CD4-positive, CD25-positive, alpha-beta regulatory T cell (primary cell): ENCODE data around the gene PMPCA. TPM values are rescaled to one million over a fixed set of nuclear protein-coding genes. Genes with fewer than 3 reads are reported as not detected.

ENCODE experiments used
- ATAC-seq, 2 donors: fragments of 150-1000 bp; cut with Tn5 transposase; one replicate each; pipeline ENCODE4 v1.10.0; 2021; ENCODE audit warnings: low read depth in 2 of 2, moderate number of reproducible peaks in 2 of 2, moderate library complexity in 1 of 2
- DNase-seq, 3 donors: peaks; one replicate each; pipeline versions ENCODE4 v3.0.0 to v3.0.0-alpha.2; 2012 to 2022; ENCODE audit warnings: mixed read lengths in 1 of 3
- H3K27ac ChIP-seq: one replicate; pipeline ENCODE4 v1.7.0; 2013; ENCODE audit warnings: mild to moderate bottlenecking, low read length; ENCODE audit not compliant: insufficient read depth, poor library complexity, severe bottlenecking
- H3K27me3 ChIP-seq: one replicate; pipeline ENCODE4 v1.7.0; 2013; ENCODE audit warnings: low read length; ENCODE audit not compliant: control insufficient read depth, insufficient read depth
- H3K36me3 ChIP-seq: one replicate; pipeline ENCODE4 v1.7.0; 2013; ENCODE audit warnings: mild to moderate bottlenecking, low read length, moderate library complexity; ENCODE audit not compliant: control insufficient read depth, insufficient read depth
- H3K4me1 ChIP-seq: 2 replicates; pipeline ENCODE4 v1.7.0; 2013; ENCODE audit warnings: mild to moderate bottlenecking, low read length; ENCODE audit not compliant: insufficient read depth, control insufficient read depth, poor library complexity, severe bottlenecking
- H3K4me3 ChIP-seq: one replicate; pipeline ENCODE4 v1.7.0; 2013; ENCODE audit warnings: low read depth, mild to moderate bottlenecking, low read length, moderate library complexity
- H3K9me3 ChIP-seq, 2 experiments: 1 replicate in 1 of 2; 2 replicates in 1 of 2; pipeline ENCODE4 v1.7.0; 2013; ENCODE audit warnings: low read length in 2 of 2, mild to moderate bottlenecking in 1 of 2, moderate library complexity in 1 of 2; ENCODE audit not compliant: control insufficient read depth in 2 of 2
- H3K27ac Mint-ChIP-seq, 3 donors: one replicate each; pipeline ENCODE4 v1.8.0; 2020 to 2022; ENCODE audit warnings: mild to moderate bottlenecking in 3 of 3, mixed read lengths in 3 of 3, moderate library complexity in 2 of 3
- H3K27me3 Mint-ChIP-seq: one replicate; pipeline ENCODE4 v1.8.0; 2022; ENCODE audit warnings: mild to moderate bottlenecking, mixed read lengths
- H3K36me3 Mint-ChIP-seq: one replicate; pipeline ENCODE4 v1.8.0; 2020; ENCODE audit warnings: mixed read lengths
- H3K4me1 Mint-ChIP-seq, 4 donors: one replicate each; pipeline ENCODE4 v1.8.0; 2020 to 2022; ENCODE audit warnings: mixed read lengths in 4 of 4, mild to moderate bottlenecking in 1 of 4
- H3K4me3 Mint-ChIP-seq, 4 donors: one replicate each; pipeline ENCODE4 v1.8.0; 2020 to 2022; ENCODE audit warnings: mild to moderate bottlenecking in 4 of 4, mixed read lengths in 4 of 4, moderate library complexity in 3 of 4
- H3K9me3 Mint-ChIP-seq, 7 donors: one replicate each; pipeline ENCODE4 v1.8.0; 2020 to 2022; ENCODE audit warnings: mixed read lengths in 7 of 7, mild to moderate bottlenecking in 3 of 7, moderate library complexity in 2 of 7
- polyA plus RNA-seq, 4 donors: library from polyadenylated mRNA; unstranded; fragments of 300-500 nt; fragmentation: Illumina TruSeq; gene quantifications; one replicate each; pipeline ENCODE4 v1.2.3, GENCODE V29; 2021
- total RNA-seq: library from RNA; stranded (reverse); gene quantifications from one replicate; pipeline ENCODE4 v1.2.3, GENCODE V29; 2022

PMPCA gene
- total and polyA plus RNA-seq, 5 donors from 2014 or later = 36.5 to 86.2 (median 39.2) TPM

GRCh38 chr9:136463578-136463977, 53.1 kb downstream of the PMPCA start:
- H3K36me3 ChIP-seq = peaks cover 97% of the 10 kb centered on the region
- Mint-ChIP-seq H3K36me3 (peaks cover 31% of the 10 kb centered on the region), H3K27ac (no peak overlapping the region), H3K4me1 (peaks cover 0 to 3% (median 0%) of the 10 kb centered on the region in 4 donors), H3K9me3 (no peaks in the 10 kb centered on the region), H3K4me3 (no peak overlapping the region), H3K27me3 (no peaks in the 10 kb centered on the region)
- no peaks in the 10 kb centered on the region for H3K9me3 ChIP-seq
- no peak overlapping the region for H3K27ac ChIP-seq
- no peaks in the 10 kb centered on the region for H3K27me3 ChIP-seq
- no peak for DNase-seq
- ATAC-seq = no peak
- H3K4me3 ChIP-seq = no peak overlapping the region
- H3K4me1 ChIP-seq = no peaks in the 10 kb centered on the region

GRCh38 chr9:136464241-136464640, 53.8 kb downstream of the PMPCA start:
- no peaks in the 10 kb centered on the region for H3K27me3 Mint-ChIP-seq
- no peak overlapping the region for H3K4me3 Mint-ChIP-seq
- no peaks in the 10 kb centered on the region for H3K9me3 ChIP-seq
- H3K27me3 ChIP-seq = no peaks in the 10 kb centered on the region
- no peak overlapping the region for H3K27ac ChIP-seq
- H3K9me3 Mint-ChIP-seq = no peaks in the 10 kb centered on the region
- ATAC-seq = no peak
- DNase-seq = no peak
- H3K4me1 Mint-ChIP-seq = peaks cover 0 to 3% (median 0%) of the 10 kb centered on the region in 4 donors
- no peak overlapping the region for H3K4me3 ChIP-seq
- H3K36me3 ChIP-seq = peaks cover 97% of the 10 kb centered on the region
- peaks cover 24% of the 10 kb centered on the region for H3K36me3 Mint-ChIP-seq
- H3K4me1 ChIP-seq = no peaks in the 10 kb centered on the region
- H3K27ac Mint-ChIP-seq = no peak overlapping the region

- ATAC-seq (no peak), DNase-seq (no peak)
- Mint-ChIP-seq H3K36me3 (peaks cover 20% of the 10 kb centered on the region), H3K9me3 (no peaks in the 10 kb centered on the region), H3K27me3 (no peaks in the 10 kb centered on the region), H3K4me3 (no peak overlapping the region), H3K27ac (no peak overlapping the region), H3K4me1 (peaks cover 0 to 3% (median 0%) of the 10 kb centered on the region in 4 donors)
- H3K27ac ChIP-seq = no peak overlapping the region
- no peak overlapping the region for H3K4me3 ChIP-seq
- no peaks in the 10 kb centered on the region for H3K4me1 ChIP-seq
- H3K9me3 ChIP-seq = no peaks in the 10 kb centered on the region
- peaks cover 99% of the 10 kb centered on the region for H3K36me3 ChIP-seq
- H3K27me3 ChIP-seq = no peaks in the 10 kb centered on the region
Measured at GRCh38 chr9:136465500-136466154, 55.2 kb downstream of the PMPCA start.

- H3K9me3 Mint-ChIP-seq = no peaks in the 10 kb centered on the region
Measured at GRCh38 chr9:136466155-136466541, 55.7 kb downstream of the PMPCA start.

GRCh38 chr9:136467766-136468165, 57.3 kb downstream of the PMPCA start:
- no peak overlapping the region for H3K4me3 ChIP-seq
- Mint-ChIP-seq H3K4me1 (peaks cover 0 to 2% (median 0%) of the 10 kb centered on the region in 4 donors), H3K4me3 (no peak overlapping the region), H3K27me3 (no peaks in the 10 kb centered on the region), H3K9me3 (no peaks in the 10 kb centered on the region), H3K36me3 (peaks cover 21% of the 10 kb centered on the region), H3K27ac (no peak overlapping the region)
- no peak overlapping the region for H3K27ac ChIP-seq
- H3K9me3 ChIP-seq = no peaks in the 10 kb centered on the region
- H3K27me3 ChIP-seq = no peaks in the 10 kb centered on the region
- no peaks in the 10 kb centered on the region for H3K4me1 ChIP-seq
- no peak for ATAC-seq
- DNase-seq = no peak
- peaks cover 98% of the 10 kb centered on the region for H3K36me3 ChIP-seq

More at GRCh38 chr9:136466155-136466541, 55.7 kb downstream of the PMPCA start:
- DNase-seq = no peak
- Histone ChIP-seq H3K9me3 (no peaks in the 10 kb centered on the region), H3K4me1 (no peaks in the 10 kb centered on the region), H3K36me3 (peaks cover 99% of the 10 kb centered on the region), H3K27ac (no peak overlapping the region), H3K4me3 (no peak overlapping the region), H3K27me3 (no peaks in the 10 kb centered on the region)
- no peak for ATAC-seq
- Mint-ChIP-seq H3K36me3 (peaks cover 22% of the 10 kb centered on the region), H3K27ac (no peak overlapping the region), H3K4me1 (peaks cover 0 to 3% (median 0%) of the 10 kb centered on the region in 4 donors), H3K4me3 (no peak overlapping the region), H3K27me3 (no peaks in the 10 kb centered on the region)

- no peaks in the 10 kb centered on the region for H3K27me3 ChIP-seq
- H3K4me3 ChIP-seq = no peak overlapping the region
- no peaks in the 10 kb centered on the region for H3K9me3 ChIP-seq
- H3K4me1 ChIP-seq = no peaks in the 10 kb centered on the region
- no peak for ATAC-seq
- Mint-ChIP-seq H3K4me3 (no peak overlapping the region), H3K9me3 (no peaks in the 10 kb centered on the region), H3K4me1 (peaks cover 0 to 2% (median 0%) of the 10 kb centered on the region in 4 donors), H3K27me3 (no peaks in the 10 kb centered on the region), H3K36me3 (peaks cover 19% of the 10 kb centered on the region), H3K27ac (peak overlapping the region in 1 of 3 donors; percentile 48)
- no peak for DNase-seq
- H3K27ac ChIP-seq = no peak overlapping the region
- peaks cover 97% of the 10 kb centered on the region for H3K36me3 ChIP-seq
Measured at GRCh38 chr9:136470356-136470755, 59.9 kb downstream of the PMPCA start.

- Mint-ChIP-seq H3K27me3 (no peaks in the 10 kb centered on the region), H3K27ac (no peak overlapping the region), H3K4me1 (peaks cover 0 to 2% (median 0%) of the 10 kb centered on the region in 4 donors), H3K9me3 (no peaks in the 10 kb centered on the region), H3K36me3 (peaks cover 18% of the 10 kb centered on the region), H3K4me3 (no peak overlapping the region)
- H3K4me1 ChIP-seq = no peaks in the 10 kb centered on the region
- no peaks in the 10 kb centered on the region for H3K9me3 ChIP-seq
- H3K4me3 ChIP-seq = no peak overlapping the region
- DNase-seq = no peak
- no peaks in the 10 kb centered on the region for H3K27me3 ChIP-seq
- ATAC-seq = no peak
- peaks cover 96% of the 10 kb centered on the region for H3K36me3 ChIP-seq
- no peak overlapping the region for H3K27ac ChIP-seq
Measured at GRCh38 chr9:136470792-136471469, 60.5 kb downstream of the PMPCA start.
